ENCODE data around the gene LRCH4.

GRCh38 chr7:100621554-100621953 is 35.6 kb upstream of the LRCH4 start:
- TF ChIP-seq CTCF (IDR thresholded peaks at IDR 0.05; ENCODE audit: insufficient read depth, low read length, poor library complexity, severe bottlenecking) (no peak), EZH2phosphoT487 (conservative IDR thresholded peaks at IDR 0.05; ENCODE audit: low read length) (no peak)

All from SU-DHL-6 (cell line).